ENCODE measurements around the gene MAML3.

MAML3 gene

DNA sequence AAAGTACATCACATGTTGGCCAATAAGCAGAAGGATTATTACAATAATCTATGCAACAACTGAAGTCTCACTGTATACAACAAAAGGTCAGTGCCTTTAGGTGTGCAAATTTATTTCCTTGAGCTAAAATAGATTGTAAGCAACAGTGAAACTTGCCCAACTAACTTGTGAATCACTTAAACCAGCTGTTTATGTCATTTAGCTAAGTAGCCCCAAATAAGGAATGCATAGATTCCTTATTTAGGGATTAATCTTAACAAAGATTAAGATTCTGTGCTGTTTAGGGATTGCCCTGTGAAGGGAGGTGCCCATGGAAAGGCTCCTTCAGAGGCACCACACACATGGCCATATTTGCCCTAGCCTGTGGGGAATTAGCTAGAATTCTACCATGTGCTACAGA is 168.6 kb downstream of the MAML3 start:
- TF ChIP-seq, protein P1, sequence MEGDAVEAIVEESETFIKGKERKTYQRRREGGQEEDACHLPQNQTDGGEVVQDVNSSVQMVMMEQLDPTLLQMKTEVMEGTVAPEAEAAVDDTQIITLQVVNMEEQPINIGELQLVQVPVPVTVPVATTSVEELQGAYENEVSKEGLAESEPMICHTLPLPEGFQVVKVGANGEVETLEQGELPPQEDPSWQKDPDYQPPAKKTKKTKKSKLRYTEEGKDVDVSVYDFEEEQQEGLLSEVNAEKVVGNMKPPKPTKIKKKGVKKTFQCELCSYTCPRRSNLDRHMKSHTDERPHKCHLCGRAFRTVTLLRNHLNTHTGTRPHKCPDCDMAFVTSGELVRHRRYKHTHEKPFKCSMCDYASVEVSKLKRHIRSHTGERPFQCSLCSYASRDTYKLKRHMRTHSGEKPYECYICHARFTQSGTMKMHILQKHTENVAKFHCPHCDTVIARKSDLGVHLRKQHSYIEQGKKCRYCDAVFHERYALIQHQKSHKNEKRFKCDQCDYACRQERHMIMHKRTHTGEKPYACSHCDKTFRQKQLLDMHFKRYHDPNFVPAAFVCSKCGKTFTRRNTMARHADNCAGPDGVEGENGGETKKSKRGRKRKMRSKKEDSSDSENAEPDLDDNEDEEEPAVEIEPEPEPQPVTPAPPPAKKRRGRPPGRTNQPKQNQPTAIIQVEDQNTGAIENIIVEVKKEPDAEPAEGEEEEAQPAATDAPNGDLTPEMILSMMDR (conservative IDR thresholded peaks at IDR 0.05): no peak
- peak overlapping the region; percentile 99 for H3K27ac ChIP-seq

DNA sequence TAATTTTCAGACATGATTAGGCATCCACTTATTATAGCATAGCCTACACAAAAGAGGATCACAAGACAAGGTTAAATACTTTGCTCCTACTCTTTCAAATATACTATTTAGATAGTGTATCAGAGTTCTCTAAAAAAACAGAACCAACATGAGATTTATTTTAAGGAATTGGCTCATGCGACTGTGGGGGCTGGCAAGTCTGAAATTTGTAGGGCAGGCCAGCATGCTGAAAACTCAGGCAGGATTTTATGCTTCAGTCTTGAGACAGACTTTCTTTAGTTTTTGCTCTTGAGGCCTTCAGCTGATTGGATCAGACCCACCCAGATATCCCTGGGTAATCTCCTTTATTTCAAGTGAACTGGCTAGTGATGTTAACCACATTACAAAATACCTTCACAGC is 169.5 kb downstream of the MAML3 start:
- TF ChIP-seq, protein P1 (conservative IDR thresholded peaks at IDR 0.05): no peak
- peak overlapping the region; percentile 99 for H3K27ac ChIP-seq

DNA sequence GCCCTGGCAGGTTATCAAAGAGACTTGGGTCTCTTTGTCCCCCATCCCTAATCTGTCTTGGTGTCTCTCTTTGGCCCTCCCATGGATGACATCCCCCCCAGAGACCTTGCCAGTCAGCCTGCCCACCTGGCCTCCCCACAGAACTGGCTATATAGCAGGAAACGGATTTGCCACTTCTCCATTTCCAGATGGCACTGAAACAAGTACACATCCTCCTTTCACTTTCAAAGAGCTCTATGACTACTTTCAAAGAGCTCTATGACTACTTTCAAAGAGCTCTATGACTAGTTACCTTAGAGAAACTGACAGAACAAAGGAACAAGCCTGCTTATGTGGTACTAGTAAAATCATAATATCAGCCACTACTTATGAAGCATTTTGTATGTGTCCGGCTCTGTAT is 175.3 kb downstream of the MAML3 start:
- H3K27ac ChIP-seq: peak overlapping the region; percentile 68; the same call in 1 of the 2 replicates
- TF ChIP-seq, protein P1 (conservative IDR thresholded peaks at IDR 0.05): no peak

DNA sequence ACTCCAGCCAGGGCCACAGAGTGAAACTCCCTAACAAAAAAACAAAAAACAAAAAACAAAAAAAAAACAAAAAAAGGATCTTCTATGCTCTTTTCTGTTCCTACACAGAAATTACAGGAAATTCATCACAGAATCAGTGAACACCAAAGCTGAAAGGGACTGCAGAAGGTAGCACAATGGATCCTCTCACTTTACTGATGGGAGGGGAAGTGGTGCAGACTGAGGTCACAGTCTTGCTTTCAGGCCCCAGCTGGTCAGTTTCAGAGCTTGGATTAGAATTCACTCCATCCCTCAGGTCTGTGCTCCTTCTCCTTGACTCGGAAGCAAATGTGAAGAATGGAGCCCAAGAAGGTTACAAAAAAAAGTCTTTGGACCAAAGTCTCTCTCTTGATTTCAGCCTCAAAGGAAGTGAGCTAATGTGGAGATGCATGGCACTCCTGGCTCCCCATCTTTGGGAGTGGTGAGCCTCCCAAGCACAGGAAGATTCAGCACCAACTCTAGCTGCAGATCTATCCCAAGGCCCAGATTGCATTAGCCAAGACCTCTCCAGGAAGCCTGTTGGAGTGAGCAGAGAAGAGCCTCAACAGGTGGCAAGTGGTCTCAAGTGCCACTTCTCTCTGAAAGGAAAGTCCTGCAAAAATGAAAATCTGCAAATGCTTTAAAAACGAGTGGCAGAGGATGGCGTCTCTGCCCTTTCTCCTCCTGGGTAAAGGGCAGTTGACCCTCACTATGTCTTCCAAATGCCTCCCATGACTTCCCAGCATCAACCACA is 176.0 kb downstream of the MAML3 start:
- TF ChIP-seq, protein P1 (conservative IDR thresholded peaks at IDR 0.05): no peak
- peak overlapping the region; percentile 68 for H3K27ac ChIP-seq

DNA sequence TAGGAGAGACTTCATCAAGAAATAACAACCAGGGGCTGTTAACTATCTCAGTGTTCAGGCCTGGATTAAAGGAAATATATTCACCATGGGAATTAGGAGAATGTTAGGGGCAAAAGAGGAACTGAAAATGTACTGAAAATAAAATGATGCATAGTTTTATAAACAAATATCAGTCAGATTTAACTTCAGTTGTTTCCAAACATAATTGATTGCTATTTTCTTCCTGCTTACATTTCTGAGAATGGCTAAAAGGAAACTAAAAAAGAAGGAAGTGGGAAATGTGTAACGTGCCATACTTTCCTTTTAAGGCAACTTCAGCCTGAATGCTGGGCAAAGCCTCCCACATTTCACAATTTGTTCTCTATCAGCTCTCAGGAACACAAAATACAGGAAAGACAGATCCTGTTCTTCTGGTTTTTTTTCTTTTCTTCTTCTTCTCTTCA is 178.1 kb downstream of the MAML3 start:
- peak overlapping the region; percentile 68 for H3K27ac ChIP-seq
- TF ChIP-seq, protein P1 (conservative IDR thresholded peaks at IDR 0.05): no peak

DNA sequence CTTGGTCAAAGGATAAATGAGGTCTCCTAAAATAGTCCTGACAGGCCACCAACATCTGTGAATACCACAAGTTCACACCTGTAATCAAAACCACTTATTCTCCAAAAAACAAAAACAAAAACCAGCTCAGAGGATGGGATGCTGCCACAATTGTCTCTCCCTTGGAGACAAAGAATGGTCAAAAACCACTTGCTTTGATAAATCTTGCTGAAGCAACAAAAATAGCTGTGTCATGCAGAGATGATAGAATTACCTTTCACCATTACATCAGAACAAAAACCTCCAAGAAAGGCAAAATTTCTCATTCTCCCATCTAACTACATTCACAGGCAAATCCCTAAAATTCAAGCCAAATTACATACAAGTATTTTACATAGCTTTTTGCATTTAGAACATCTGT is 180.4 kb downstream of the MAML3 start:
- TF ChIP-seq, protein P1 (conservative IDR thresholded peaks at IDR 0.05): no peak
- no peak overlapping the region for H3K27ac ChIP-seq

DNA sequence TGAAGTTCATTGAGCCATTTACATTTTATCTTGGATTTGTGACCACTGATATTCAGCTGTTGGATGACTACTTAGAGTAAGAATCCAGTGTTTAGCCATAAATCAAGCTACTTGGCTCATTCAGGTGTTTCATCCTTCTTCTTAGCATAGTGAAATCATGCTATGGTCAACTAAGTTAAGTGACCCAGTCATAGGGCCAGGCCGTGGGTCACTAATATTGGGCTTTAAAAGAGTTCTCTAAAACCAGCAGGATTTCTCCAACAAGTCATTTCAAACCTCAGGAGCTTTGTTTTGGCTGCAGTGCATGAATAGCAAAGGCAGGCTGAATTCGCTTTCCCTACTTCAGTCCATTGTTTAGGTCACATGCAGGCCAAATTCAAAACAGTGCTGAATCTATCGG is 181.0 kb downstream of the MAML3 start:
- H3K27ac ChIP-seq: no peak overlapping the region
- TF ChIP-seq, protein P1 (conservative IDR thresholded peaks at IDR 0.05): no peak

Data from VCaP (cell line).